SW480 (cell line): ENCODE measurements around the gene RBM22.

ENCODE experiments used
- DNase-seq: peaks from one replicate; pipeline ENCODE4 v3.0.0-alpha.2; 2016; ENCODE audit warnings: low spot score

The RBM22 gene

GRCh38 chr5:150672237-150672883 is 28.5 kb downstream of the RBM22 start:
- no peak for DNase-seq

GRCh38 chr5:150671509-150672236 is 29.2 kb downstream of the RBM22 start:
- DNase-seq, result no peak

GRCh38 chr5:150670948-150671310 is 29.9 kb downstream of the RBM22 start:
- no peak for DNase-seq

GRCh38 chr5:150670275-150670947 is 30.5 kb downstream of the RBM22 start:
- DNase-seq, result no peak

- no peak for DNase-seq
Measured at GRCh38 chr5:150665044-150665443, 35.8 kb downstream of the RBM22 start.

- no peak for DNase-seq
Measured at GRCh38 chr5:150663936-150664335, 36.9 kb downstream of the RBM22 start.

GRCh38 chr5:150662731-150663516 is 37.9 kb downstream of the RBM22 start:
- no peak for DNase-seq

- DNase-seq, result no peak
Measured at GRCh38 chr5:150661821-150662596, 38.9 kb downstream of the RBM22 start.

GRCh38 chr5:150661086-150661485 is 39.8 kb downstream of the RBM22 start, which contains the start of gene MYOZ3:
MYOZ3 (plus strand) TSS chr5:150661251; CDS start chr5:150662942, 1,691 bp downstream.
- no peak for DNase-seq

- DNase-seq, result no peak
Measured at GRCh38 chr5:150660108-150660831, 40.6 kb downstream of the RBM22 start.

GRCh38 chr5:150659360-150660107 is 41.3 kb downstream of the RBM22 start:
- DNase-seq, result no peak

GRCh38 chr5:150658699-150659265 is 42.1 kb downstream of the RBM22 start:
- DNase-seq, result no peak

- no peak for DNase-seq
Measured at GRCh38 chr5:150658121-150658520, 42.7 kb downstream of the RBM22 start.

- peak; percentile 56 for DNase-seq
Measured at GRCh38 chr5:150656191-150657132, 44.4 kb downstream of the RBM22 start.

GRCh38 chr5:150655221-150655620 is 45.6 kb downstream of the RBM22 start:
- no peak for DNase-seq

GRCh38 chr5:150653762-150654556 is 46.9 kb downstream of the RBM22 start:
- DNase-seq, result no peak

- DNase-seq, result no peak
Measured at GRCh38 chr5:150653145-150653761, 47.6 kb downstream of the RBM22 start.
